HepG2 (cell line): ENCODE measurements around the gene MSMO1. TPM values are rescaled to one million over a fixed set of nuclear protein-coding genes. Genes with fewer than 3 reads are reported as not detected.

Experiments used
- AGO2 ChIP-seq: fragments of 200-400 bp; formaldehyde crosslinking; optimal IDR thresholded peaks from 2 replicates; pipeline ENCODE3; 2017; ENCODE audit warnings: mild to moderate bottlenecking, low read depth, low read length, moderate library complexity
- BHLHE40 ChIP-seq: IDR thresholded peaks from 2 replicates; pipeline ENCODE4 v1.6.1; 2011; ENCODE audit warnings: low read length, improper control_type of control experiment
- E2F5 ChIP-seq: sonication (generic); formaldehyde crosslinking; conservative IDR thresholded peaks from 2 replicates; pipeline ENCODE4 v1.4.0; 2020; ENCODE audit warnings: missing genetic modification reagents
- ELF1 ChIP-seq: sonication (generic); formaldehyde crosslinking; IDR thresholded peaks from 2 replicates; pipeline ENCODE4 v1.4.0; 2020; ENCODE audit warnings: missing genetic modification reagents
- HMGA1 ChIP-seq: sonication (generic); formaldehyde crosslinking; conservative IDR thresholded peaks from 2 replicates; pipeline ENCODE4 v1.4.0; 2020; ENCODE audit warnings: missing genetic modification reagents
- JDP2 ChIP-seq: sonication (generic); formaldehyde crosslinking; IDR thresholded peaks from 2 replicates; pipeline ENCODE4 v1.8.1; 2022; ENCODE audit warnings: missing genetic modification reagents, borderline replicate concordance
- XRCC5 ChIP-seq: fragments of 200-400 bp; formaldehyde crosslinking; optimal IDR thresholded peaks from 2 replicates; pipeline ENCODE3; 2017; ENCODE audit warnings: mild to moderate bottlenecking, low read length
- ZFYVE20 ChIP-seq: sonication (generic); formaldehyde crosslinking; IDR thresholded peaks from 2 replicates; pipeline ENCODE4 v1.8.0; 2023; ENCODE audit warnings: low read depth, mild to moderate bottlenecking, moderate library complexity, missing genetic modification reagents, borderline replicate concordance
- ZNF326 ChIP-seq: sonication (generic); formaldehyde crosslinking; IDR thresholded peaks from 2 replicates; pipeline ENCODE4 v1.4.0; 2020; ENCODE audit warnings: missing genetic modification reagents, borderline replicate concordance
- ZNF329 ChIP-seq: sonication (generic); formaldehyde crosslinking; IDR thresholded peaks from 2 replicates; pipeline ENCODE4 v1.9.0; 2021; ENCODE audit warnings: low read depth, mild to moderate bottlenecking, missing genetic modification reagents
- ZNF432 ChIP-seq: sonication (generic); formaldehyde crosslinking; IDR thresholded peaks from 2 replicates; pipeline ENCODE4 v1.5.0; 2020; ENCODE audit warnings: missing genetic modification reagents, mild to moderate bottlenecking, borderline replicate concordance
- ZNF484 ChIP-seq: sonication (generic); formaldehyde crosslinking; IDR thresholded peaks from 2 replicates; pipeline ENCODE4 v1.5.1; 2020; ENCODE audit warnings: mild to moderate bottlenecking, low read depth, missing genetic modification reagents, borderline replicate concordance
- ZNF530 ChIP-seq: sonication (generic); formaldehyde crosslinking; IDR thresholded peaks from 2 replicates; pipeline ENCODE4 v1.5.0; 2020; ENCODE audit warnings: low read depth, mild to moderate bottlenecking, missing genetic modification reagents
- ZNF747 ChIP-seq: sonication (generic); formaldehyde crosslinking; IDR thresholded peaks from 2 replicates; pipeline ENCODE4 v1.8.1; 2023; ENCODE audit warnings: missing genetic modification reagents, mild to moderate bottlenecking, borderline replicate concordance
- ZNF775 ChIP-seq: sonication (generic); formaldehyde crosslinking; IDR thresholded peaks from 2 replicates; pipeline ENCODE4 v1.4.0; 2020; ENCODE audit warnings: missing genetic modification reagents, mild to moderate bottlenecking, moderate library complexity, borderline replicate concordance
- polyA plus RNA-seq, 8 experiments: library from polyadenylated mRNA; depleted of rRNA in 3 of 8; stranded (reverse) in 7 of 8; unstranded in 1 of 8; fragments of >200 nt; fragmentation: Illumina TruSeq in 4 of 8; extraction: Trizol in 4 of 8; gene quantifications; 2 replicates each; pipeline versions ENCODE4 v1.2.1 to v1.2.3, GENCODE V29; 2011 to 2016; ENCODE audit warnings: low read depth in 4 of 8, missing spikeins in 1 of 8, mixed read lengths in 1 of 8; ENCODE audit not compliant: insufficient read depth in 1 of 8
- total RNA-seq, 5 experiments: library from RNA; depleted of rRNA; stranded (reverse); fragments of >200 nt; fragmentation: Illumina TruSeq; extraction: Trizol; gene quantifications; 2 replicates each; pipeline ENCODE4 v1.2.3, GENCODE V29; 2016; ENCODE audit warnings: low read depth in 1 of 5
- TF ChIP-seq, protein P1 (sequence below), 2 experiments: sonication (generic) in 1 of 2; formaldehyde crosslinking in 1 of 2; IDR thresholded peaks; 2 replicates each; pipeline versions ENCODE4 v1.5.1 to v1.6.1; 2011 to 2020; ENCODE audit warnings: borderline replicate concordance in 1 of 2, low read depth in 1 of 2, low read length in 1 of 2, mild to moderate bottlenecking in 1 of 2, missing genetic modification reagents in 1 of 2, moderate library complexity in 1 of 2
- TF ChIP-seq, protein P2 (sequence below): sonication (generic); formaldehyde crosslinking; IDR thresholded peaks from 2 replicates; pipeline ENCODE4 v1.4.0; 2020; ENCODE audit warnings: mild to moderate bottlenecking, missing genetic modification reagents, borderline replicate concordance
- TF ChIP-seq, protein P3 (sequence below): sonication (generic); formaldehyde crosslinking; IDR thresholded peaks from 2 replicates; pipeline ENCODE4 v1.8.0; 2022; ENCODE audit warnings: low read depth, missing genetic modification reagents

The MSMO1 gene
- total and polyA plus RNA-seq, 2 of the 13 experiments (the other 11 are each of a cell fraction or from before 2014, with no cell fraction given) = 98.1 to 216 TPM

GRCh38 chr4:165327211-165328100 is at the start of gene MSMO1 (continued):
- TF ChIP-seq E2F5 (peak; percentile 81), ZNF775 (no peak; the same call in 1 of the 2 replicates), ZNF326 (no peak), BHLHE40 (peak; percentile 22; the same call in 1 of the 2 replicates), ELF1 (CRISPR knock-in tag) (0 out of 2 replicates have a peak, but pooled peaks have one; percentile 42), XRCC5 (peak; percentile 60), ZNF747 (CRISPR knock-in tag) (peak; percentile 83; the same call in 1 of the 2 replicates), AGO2 (peak; percentile 62), ZFYVE20 (CRISPR knock-in tag) (no peak), ZNF432 (no peak), ZNF530 (CRISPR knock-in tag) (0 out of 2 replicates have a peak, but pooled peaks have one; percentile 26), HMGA1 (CRISPR knock-in tag) (no peak), ZNF484 (CRISPR knock-in tag) (no peak), JDP2 (CRISPR knock-in tag) (no peak; the same call in 1 of the 2 replicates), ZNF329 (CRISPR knock-in tag) (no peak; the same call in 1 of the 2 replicates)
- TF ChIP-seq, protein P1, sequence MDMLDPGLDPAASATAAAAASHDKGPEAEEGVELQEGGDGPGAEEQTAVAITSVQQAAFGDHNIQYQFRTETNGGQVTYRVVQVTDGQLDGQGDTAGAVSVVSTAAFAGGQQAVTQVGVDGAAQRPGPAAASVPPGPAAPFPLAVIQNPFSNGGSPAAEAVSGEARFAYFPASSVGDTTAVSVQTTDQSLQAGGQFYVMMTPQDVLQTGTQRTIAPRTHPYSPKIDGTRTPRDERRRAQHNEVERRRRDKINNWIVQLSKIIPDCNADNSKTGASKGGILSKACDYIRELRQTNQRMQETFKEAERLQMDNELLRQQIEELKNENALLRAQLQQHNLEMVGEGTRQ (IDR thresholded peaks at IDR 0.05; ENCODE audit: low read depth, low read length) = no peak
- TF ChIP-seq, protein P1 (CRISPR knock-in tag; IDR thresholded peaks at IDR 0.05; ENCODE audit: borderline replicate concordance) = no peak; the same call in 1 of the 2 replicates
- TF ChIP-seq, protein P2, sequence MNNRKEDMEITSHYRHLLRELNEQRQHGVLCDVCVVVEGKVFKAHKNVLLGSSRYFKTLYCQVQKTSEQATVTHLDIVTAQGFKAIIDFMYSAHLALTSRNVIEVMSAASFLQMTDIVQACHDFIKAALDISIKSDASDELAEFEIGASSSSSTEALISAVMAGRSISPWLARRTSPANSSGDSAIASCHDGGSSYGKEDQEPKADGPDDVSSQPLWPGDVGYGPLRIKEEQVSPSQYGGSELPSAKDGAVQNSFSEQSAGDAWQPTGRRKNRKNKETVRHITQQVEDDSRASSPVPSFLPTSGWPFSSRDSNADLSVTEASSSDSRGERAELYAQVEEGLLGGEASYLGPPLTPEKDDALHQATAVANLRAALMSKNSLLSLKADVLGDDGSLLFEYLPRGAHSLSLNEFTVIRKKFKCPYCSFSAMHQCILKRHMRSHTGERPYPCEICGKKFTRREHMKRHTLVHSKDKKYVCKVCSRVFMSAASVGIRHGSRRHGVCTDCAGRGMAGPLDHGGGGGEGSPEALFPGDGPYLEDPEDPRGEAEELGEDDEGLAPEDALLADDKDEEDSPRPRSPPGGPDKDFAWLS (CRISPR knock-in tag) = no peak
- TF ChIP-seq, protein P3, sequence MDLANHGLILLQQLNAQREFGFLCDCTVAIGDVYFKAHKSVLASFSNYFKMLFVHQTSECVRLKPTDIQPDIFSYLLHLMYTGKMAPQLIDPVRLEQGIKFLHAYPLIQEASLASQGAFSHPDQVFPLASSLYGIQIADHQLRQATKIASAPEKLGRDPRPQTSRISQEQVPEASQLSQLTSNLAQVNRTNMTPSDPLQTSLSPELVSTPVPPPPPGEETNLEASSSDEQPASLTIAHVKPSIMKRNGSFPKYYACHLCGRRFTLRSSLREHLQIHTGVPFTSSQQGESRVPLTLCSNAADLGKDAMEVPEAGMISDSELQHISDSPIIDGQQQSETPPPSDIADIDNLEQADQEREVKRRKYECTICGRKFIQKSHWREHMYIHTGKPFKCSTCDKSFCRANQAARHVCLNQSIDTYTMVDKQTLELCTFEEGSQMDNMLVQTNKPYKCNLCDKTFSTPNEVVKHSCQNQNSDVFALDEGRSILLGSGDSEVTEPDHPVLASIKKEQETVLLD = no peak; the same call in 1 of the 2 replicates
